MCF 10A (cell line): ENCODE data around the gene MDGA2. TPM values are rescaled to one million over a fixed set of nuclear protein-coding genes. Genes with fewer than 3 reads are reported as not detected.

ENCODE experiments used
- BruUV-seq: library from RNA; stranded (reverse); fragments of 400-500 nt; replicated peaks from 2 replicates; lab custom pipeline; 2021; lab: Mats Ljungman, UMichigan
- CTCF ChIA-PET: fragments of 300-600 bp; sonication (Branson Sonifier 250); formaldehyde crosslinking; extraction: SDS; loops from one replicate; lab custom pipeline; 2021; ENCODE audit warnings: antibody characterized with exemption, inconsistent platforms; lab: Yijun Ruan, JAX
- POLR2A ChIA-PET: fragments of 300-600, 350-650 bp; sonication (Branson Sonifier 250); formaldehyde crosslinking; extraction: SDS; loops from one replicate; lab custom pipeline; 2020; ENCODE audit warnings: antibody characterized with exemption, inconsistent platforms; lab: Yijun Ruan, JAX
- DNase-seq: peaks from one replicate; pipeline ENCODE4 v3.0.0-alpha.2; 2018; ENCODE audit not compliant: unreplicated experiment
- H3K27ac Mint-ChIP-seq: one replicate; pipeline ENCODE4 v1.8.0; 2022; ENCODE audit warnings: mild to moderate bottlenecking, low read depth, mixed read lengths; ENCODE audit not compliant: unreplicated experiment
- H3K27me3 Mint-ChIP-seq: one replicate; pipeline ENCODE4 v1.8.0; 2022; ENCODE audit warnings: mixed read lengths; ENCODE audit not compliant: insufficient read depth, unreplicated experiment
- H3K36me3 Mint-ChIP-seq: one replicate; pipeline ENCODE4 v1.8.0; 2022; ENCODE audit warnings: mild to moderate bottlenecking, moderate library complexity, mixed read lengths; ENCODE audit not compliant: insufficient read depth, unreplicated experiment
- H3K4me1 Mint-ChIP-seq: one replicate; pipeline ENCODE4 v1.8.0; 2022; ENCODE audit warnings: mixed read lengths; ENCODE audit not compliant: insufficient read depth, unreplicated experiment
- H3K4me3 Mint-ChIP-seq: one replicate; pipeline ENCODE4 v1.8.0; 2022; ENCODE audit warnings: mild to moderate bottlenecking, moderate library complexity, mixed read lengths; ENCODE audit not compliant: unreplicated experiment
- H3K9me3 Mint-ChIP-seq: one replicate; pipeline ENCODE4 v1.8.0; 2022; ENCODE audit warnings: mixed read lengths; ENCODE audit not compliant: unreplicated experiment
- intact Hi-C: fragments of 100-400 bp; cut with micrococcal nuclease; formaldehyde crosslinking; loops from 2 replicates; pipeline ENCODE4 v1.14.1; 2022
- total RNA-seq: library from RNA; stranded (reverse); gene quantifications from 2 replicates; pipeline ENCODE4 v1.2.3, GENCODE V29; 2022
- TF ChIP-seq, protein P1 (sequence below): fragments of 200-600 bp; IDR thresholded peaks from one replicate; pipeline ENCODE4 v1.8.0; 2022; ENCODE audit warnings: antibody characterized with exemption, mild to moderate bottlenecking; ENCODE audit not compliant: unreplicated experiment

The MDGA2 gene
- total RNA-seq, 1 experiment from 2014 or later, result not detected

DNA sequence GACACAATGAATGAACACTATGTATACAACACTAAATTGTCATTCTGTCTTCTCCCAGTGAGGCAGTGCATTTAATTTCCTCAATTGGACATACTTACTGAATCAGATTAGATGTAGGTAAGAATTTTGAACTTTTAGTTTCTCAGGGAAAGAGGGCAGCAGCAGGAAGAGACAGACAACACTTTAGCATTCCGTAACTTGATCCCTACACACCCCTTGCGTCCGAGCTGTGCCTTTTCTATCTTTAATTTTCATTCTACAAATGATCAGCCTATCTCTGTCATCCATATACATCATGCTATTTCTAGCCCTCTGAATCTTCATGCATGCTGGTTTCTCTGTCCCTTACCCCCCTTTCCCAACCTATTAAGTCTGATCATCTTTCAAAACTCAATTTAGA is 665.8 kb downstream of the MDGA2 start:
- no TSS peak for BruUV-seq
- Mint-ChIP-seq H3K27me3 (peaks cover 26% of the 10 kb centered on the region), H3K36me3 (no peaks in the 10 kb centered on the region), H3K4me3 (no peak overlapping the region), H3K4me1 (no peaks in the 10 kb centered on the region), H3K27ac (no peak overlapping the region), H3K9me3 (no peaks in the 10 kb centered on the region)
- ChIA-PET POLR2A (interaction anchor here (0.6 kb wide), 1 partner anchor 220 kb away, joined by 3 read pairs; no protein-coding TSS in a partner anchor), CTCF (no interaction called here)
- DNase-seq, result no peak
- TF ChIP-seq, protein P1, sequence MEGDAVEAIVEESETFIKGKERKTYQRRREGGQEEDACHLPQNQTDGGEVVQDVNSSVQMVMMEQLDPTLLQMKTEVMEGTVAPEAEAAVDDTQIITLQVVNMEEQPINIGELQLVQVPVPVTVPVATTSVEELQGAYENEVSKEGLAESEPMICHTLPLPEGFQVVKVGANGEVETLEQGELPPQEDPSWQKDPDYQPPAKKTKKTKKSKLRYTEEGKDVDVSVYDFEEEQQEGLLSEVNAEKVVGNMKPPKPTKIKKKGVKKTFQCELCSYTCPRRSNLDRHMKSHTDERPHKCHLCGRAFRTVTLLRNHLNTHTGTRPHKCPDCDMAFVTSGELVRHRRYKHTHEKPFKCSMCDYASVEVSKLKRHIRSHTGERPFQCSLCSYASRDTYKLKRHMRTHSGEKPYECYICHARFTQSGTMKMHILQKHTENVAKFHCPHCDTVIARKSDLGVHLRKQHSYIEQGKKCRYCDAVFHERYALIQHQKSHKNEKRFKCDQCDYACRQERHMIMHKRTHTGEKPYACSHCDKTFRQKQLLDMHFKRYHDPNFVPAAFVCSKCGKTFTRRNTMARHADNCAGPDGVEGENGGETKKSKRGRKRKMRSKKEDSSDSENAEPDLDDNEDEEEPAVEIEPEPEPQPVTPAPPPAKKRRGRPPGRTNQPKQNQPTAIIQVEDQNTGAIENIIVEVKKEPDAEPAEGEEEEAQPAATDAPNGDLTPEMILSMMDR, result no peak
- intact Hi-C loops, result no loop called here

DNA sequence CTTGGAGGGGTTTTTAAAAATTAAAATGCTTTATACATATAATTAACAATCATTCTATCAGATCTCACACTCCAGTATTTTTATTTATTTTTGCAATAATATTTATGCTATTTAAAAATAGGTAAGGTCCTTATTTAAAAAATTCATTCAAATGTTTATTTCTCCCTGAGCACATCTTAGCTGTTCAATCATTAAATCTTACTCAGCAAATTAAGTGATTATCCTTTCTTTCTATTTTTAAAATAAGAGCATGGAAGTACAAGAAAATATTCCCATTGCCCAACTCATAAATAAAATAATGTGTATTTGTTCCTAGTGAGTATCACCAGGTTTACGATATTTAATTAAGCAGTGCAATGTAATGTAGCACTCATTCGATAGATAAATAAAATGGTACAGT is 666.7 kb downstream of the MDGA2 start:
- POLR2A ChIA-PET, result interaction anchor here (0.6 kb wide), 1 partner anchor 75 kb away, joined by 3 read pairs; no protein-coding TSS in a partner anchor
- TF ChIP-seq, protein P1, result no peak
- no peak for DNase-seq
- no TSS peak for BruUV-seq
- Mint-ChIP-seq H3K36me3 (no peaks in the 10 kb centered on the region), H3K4me3 (no peak overlapping the region), H3K9me3 (no peaks in the 10 kb centered on the region), H3K27ac (no peak overlapping the region), H3K4me1 (no peaks in the 10 kb centered on the region), H3K27me3 (peaks cover 23% of the 10 kb centered on the region)
- CTCF ChIA-PET, result interaction anchor here (0.9 kb wide), 1 partner anchor 15 kb away, joined by 3 read pairs; no protein-coding TSS in a partner anchor
- intact Hi-C loops, result no loop called here

DNA sequence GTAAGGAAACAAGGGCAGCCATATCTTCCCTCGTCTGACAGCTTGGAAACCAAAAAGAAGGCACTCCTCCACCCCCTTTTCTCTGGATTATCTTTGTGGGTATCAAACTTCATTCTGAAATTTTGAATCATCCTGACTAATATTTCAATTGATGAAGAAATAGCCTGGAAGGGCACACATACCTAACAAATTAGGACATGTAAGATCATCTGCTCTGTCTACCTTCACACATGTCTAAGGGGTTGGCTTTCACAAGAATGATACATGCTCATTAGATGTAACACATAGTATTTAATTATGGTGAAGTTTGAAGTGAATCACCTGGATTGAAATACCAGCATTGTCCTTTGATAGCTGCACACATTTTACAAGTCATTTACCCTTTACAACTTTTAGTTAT is 675.7 kb downstream of the MDGA2 start:
- Mint-ChIP-seq H3K4me1 (no peaks in the 10 kb centered on the region), H3K36me3 (no peaks in the 10 kb centered on the region), H3K4me3 (no peak overlapping the region), H3K27ac (no peak overlapping the region), H3K9me3 (no peaks in the 10 kb centered on the region), H3K27me3 (peaks cover 30% of the 10 kb centered on the region)
- BruUV-seq, result no TSS peak
- TF ChIP-seq, protein P1, result no peak
- POLR2A ChIA-PET, result no interaction called here
- intact Hi-C loops, result no loop called here
- no peak for DNase-seq
- CTCF ChIA-PET, result no interaction called here

DNA sequence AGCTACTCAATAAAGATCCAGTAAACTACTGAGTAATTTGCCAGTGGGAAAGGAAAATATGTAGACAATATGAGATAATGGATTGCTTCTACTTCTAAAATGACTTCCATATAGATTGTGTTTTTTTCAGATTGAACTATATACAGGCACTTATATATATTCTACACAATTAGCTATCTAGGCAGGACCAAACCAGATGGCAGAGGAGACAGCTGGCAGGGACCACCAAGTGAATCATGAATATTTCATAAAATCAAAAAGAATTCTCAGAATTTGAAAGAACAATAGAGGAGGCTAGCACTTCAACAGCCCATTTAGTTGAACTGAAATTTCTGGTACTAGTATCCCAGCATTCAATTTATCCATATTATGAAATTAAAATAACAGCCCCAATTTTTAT is 685.8 kb downstream of the MDGA2 start:
- ChIA-PET CTCF (no interaction called here), POLR2A (interaction anchor here (1.0 kb wide), 1 partner anchor 9 kb away, joined by 3 read pairs; no protein-coding TSS in a partner anchor)
- H3K4me3 Mint-ChIP-seq, result no peak overlapping the region
- DNase-seq, result no peak
- no peaks in the 10 kb centered on the region for H3K4me1 Mint-ChIP-seq
- H3K27ac Mint-ChIP-seq, result no peak overlapping the region
- H3K27me3 Mint-ChIP-seq, result peaks cover 51% of the 10 kb centered on the region
- TF ChIP-seq, protein P1, result no peak
- intact Hi-C loops, result no loop called here
- BruUV-seq, result no TSS peak
- no peaks in the 10 kb centered on the region for H3K9me3 Mint-ChIP-seq
- no peaks in the 10 kb centered on the region for H3K36me3 Mint-ChIP-seq
